CD4-positive, alpha-beta T cell treated with Interleukin-17A for 4 hours (primary cell): ENCODE data around the gene NSUN3.
"Not testable (repeated sequence)": the region's sequence is repeated elsewhere in the genome, so short reads cannot be mapped to it uniquely, and the experiment has no call there.

Source experiments
- DNase-seq: peaks from one replicate; pipeline ENCODE4 v3.0.0-alpha.2; 2020; ENCODE audit warnings: mixed read lengths

The NSUN3 gene

DNA sequence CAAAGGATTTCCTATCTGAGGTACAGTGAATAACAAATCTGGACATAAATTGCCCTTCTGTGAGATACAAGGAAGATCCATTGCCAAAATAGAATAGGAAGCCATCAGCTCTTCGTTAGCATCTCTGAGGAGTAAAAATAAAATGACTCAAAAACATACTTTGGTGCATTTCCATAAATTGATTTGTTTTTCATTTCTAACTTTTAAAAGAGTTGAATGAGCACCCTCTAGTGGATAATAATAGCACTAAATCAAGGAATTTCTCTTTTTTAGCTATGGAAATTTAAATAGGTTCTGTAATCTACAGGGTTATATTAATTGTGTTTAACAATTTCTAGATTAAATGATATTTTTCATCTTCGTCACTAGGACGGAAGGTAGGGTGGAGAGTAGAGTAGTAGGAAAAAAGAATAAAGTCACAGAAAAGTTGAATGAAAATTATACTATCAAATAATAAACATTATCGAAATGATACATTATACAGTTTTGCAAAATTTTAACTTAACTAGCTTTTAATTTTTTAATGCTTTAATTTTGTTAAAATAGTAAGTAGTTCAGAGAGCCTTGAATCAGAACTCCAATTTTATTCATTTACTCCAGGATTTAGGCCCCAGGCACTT, 6.4 kb downstream of the NSUN3 start:
- DNase-seq: no peak

DNA sequence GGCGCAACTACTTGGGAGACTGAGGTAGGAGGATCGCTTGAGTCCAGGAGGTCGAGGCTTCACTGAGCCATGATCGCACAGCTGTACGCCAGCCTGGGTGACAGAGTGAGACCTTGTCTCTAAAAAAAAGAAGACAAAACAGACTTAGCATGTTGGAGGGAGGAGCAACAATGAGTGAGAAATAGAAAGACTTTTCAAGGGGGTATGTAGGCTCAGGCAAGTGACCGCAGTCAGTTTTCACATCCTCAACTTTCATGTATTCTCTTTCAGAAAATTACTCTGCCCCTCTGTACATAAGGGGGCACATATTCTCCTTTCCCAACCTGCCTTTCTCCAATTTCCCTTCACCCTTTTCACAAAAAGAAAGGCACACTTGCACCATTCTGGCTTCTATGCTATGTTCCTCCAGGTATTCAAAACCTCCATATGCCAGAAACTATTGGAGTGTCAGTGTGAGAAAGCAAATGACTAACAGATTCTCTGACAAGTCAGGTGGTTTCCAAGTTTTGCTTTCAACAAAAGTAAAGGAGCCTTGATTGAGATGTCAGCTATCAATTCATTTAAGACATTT, 7.6 kb downstream of the NSUN3 start:
- DNase-seq: no peak

DNA sequence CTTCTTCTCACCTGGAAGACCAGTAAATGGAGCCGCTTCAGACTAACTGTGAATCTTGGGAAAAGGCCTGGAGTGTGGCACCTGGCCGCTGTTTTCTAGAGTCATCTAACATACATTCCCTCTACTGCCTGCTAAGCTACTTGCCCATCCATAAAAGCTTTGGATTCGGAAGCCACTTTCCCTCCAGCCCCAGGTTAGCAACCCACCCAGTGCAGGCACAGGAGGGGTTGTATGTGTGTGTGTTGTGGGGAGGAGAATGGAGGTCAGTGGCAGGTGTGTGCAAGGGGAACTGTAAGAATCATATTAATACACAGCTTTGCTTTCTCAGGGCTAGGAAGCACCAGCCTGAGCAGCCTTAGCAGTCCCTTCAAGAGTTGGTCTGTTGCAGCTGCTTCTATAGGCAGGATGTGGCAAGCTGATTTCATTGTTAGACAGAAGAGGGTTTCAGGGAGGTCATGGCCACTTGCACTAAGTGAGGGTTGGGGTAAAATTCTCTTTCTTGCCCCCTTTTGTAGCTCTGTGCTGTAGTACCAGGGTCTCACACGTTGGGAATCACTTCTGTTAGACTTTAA, 8.9 kb downstream of the NSUN3 start:
- no peak for DNase-seq

DNA sequence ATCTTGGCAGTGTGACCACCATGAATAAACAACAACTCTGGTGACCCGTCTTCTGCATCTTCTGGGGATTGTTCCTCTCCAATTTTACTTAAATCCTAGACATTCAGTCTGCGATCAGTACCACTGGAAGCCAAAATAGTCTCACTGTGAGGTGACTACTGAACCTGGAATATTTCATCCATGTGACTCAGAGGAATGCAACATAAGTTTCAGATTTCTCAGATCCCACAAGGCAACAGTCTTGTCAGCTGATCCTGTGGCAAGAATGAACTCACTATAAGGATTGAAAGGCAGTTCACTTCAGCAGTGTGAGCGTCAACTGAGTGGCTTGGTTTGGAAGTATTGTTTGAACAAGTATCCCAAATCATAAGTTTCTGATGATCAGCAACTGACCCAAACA, 13.2 kb downstream of the NSUN3 start:
- DNase-seq: no peak

DNA sequence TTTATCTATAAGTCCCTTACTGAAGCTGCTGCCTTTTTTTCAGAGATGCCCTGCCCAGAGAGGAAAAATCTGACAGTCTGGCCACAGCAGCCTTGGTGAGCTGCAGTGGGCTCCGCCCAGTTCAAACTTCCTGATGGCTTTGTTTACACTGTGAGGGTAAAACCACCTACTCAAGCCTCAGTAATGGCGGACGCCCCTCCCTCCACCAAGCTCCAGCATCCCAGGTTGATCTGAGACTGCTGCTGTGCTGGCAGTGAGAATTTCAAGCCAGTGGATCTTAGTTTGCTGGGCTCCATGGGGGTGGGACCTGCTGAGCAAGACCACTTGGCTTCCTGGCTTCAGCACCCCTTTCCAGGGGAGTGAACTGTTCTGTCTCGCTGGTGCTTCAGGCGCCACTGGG, 17.7 kb downstream of the NSUN3 start:
- peak; percentile 34 for DNase-seq

DNA sequence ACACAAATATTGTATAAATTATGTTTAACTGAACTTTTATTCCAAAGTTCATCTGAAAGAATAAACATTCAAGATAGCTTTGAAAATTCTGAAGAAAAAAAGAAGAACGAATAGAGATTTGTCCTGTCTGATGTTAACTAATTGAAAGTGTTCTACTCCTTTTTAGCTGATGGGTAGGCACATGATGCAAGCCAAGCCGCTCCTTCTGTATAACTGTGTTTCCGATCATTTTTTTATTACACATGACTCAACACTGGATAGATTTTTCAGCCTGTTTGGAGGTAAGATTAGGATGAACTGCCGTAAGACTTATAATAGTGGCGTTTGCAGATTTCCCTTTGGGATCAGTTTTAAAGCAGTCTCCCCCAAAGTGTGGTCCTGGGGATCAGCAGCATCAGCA, 19.0 kb downstream of the NSUN3 start:
- no peak for DNase-seq

DNA sequence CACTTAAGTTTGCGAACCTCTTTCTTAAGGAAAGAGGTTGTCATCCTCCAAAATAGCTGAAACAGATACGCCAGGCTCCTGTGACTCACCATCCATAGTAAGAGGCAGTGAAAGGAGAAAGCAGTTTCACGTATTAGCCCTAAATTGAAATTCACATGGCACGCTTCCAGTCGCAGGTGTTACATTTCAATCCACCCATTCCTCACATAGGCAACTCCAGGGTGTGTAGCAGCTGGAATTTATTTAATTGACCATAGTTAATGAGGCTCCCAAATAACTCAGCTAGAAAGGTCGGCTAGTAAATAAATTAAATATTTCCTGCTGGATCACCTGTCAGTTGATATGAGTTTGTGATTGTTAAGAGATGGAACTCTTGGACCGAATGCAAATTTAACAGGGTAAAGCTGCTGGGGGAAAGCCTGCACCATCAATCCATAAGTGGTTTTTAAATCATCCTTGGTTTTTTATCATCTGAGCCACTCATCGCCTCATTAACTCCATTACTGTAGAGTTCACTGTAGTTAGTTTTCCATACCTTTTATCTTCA, 19.6 kb downstream of the NSUN3 start:
- DNase-seq: no peak

DNA sequence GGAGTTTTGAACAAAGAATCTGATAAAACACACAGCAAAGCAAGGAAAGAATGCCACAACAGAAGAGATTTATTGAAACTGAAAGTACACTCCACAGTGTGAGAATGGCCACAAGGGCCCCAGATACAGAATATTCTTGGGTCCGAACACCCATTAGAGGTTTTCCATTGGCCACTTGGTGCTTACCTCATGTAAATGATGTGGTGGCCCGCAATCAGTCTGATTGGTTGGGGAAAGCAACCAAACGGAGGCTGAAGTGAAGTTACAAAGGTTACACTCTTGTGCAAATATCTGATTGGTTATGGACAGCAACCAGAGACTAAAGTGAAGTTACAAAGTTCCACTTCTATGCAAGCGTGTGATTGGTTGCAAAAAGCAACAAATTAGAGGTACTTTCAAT, 20.4 kb downstream of the NSUN3 start:
- DNase-seq: no peak

DNA sequence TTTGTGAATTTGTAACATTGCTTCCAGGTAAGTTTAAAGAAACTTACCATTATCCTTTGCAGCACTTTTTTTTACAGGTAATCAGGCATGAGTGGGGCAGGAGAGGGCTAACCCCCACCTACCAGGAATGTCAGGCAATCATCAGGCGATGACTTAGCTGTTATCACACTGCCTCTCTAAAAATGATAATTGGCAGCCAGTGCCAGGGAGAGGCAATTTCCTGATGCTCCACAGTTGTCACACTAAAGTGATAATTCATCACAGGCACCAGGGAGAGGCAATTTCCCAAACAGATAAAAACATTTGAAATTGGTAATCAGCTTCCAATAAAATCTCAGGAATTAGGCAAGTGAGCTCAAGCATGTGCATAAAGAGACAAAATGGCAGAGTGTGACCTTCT, 26.3 kb downstream of the NSUN3 start:
- no peak for DNase-seq

DNA sequence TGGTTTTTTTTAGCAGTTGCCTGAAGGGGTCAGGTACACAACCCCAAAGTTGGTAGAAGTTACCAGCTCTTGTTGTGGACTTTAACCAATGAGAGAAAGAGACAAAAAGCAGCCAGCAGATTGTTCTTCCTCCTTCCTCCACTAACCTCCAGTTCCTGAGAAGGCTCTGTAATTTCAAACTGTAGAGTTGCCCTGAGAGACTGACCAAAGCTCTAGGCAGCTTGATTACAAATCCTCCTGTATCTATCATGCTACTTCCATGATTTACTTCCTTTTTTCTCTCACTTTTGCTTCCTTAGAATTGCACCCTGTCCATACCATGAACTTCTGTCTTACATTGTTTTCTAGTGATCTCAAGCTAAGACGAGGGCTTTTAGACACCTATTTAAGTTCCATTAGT, 29.2 kb downstream of the NSUN3 start:
- DNase-seq: no peak

DNA sequence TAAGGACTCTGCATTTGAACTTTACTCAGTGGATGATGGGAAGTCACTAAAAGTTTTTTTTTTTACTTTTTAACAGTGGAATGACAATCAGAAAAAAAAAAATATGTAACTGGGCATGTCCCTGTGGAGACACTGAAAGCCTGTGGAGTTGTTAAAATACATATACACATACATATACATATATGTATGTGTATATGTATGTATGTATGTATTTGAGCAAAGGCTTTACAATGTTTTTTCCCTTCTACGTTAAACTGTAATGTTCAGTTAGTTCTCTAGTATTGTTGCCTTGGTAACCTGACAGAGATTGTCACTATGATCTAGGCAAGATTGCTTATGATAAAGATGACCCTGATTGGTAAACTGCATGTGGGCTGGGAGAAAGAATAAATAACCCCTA, 30.3 kb downstream of the NSUN3 start:
- no peak for DNase-seq

DNA sequence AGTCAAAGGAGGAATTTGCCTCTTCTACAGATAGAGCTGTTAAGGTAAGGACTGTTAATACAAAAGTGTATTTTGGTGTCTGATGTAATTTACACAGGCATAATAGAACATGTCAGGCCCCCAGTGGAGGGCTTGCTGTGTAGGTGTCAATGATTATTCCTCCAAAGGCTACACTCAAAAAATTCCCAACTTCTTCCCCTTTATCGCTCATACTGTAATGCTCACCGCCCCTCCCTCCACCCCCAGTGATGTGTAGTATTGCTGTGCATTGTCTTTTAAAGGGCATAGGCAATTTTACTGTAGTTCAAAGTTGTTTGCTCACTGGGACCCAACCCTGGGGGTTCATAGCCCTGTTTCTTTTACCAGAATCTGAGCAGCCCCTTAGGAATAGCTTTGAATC, 32.2 kb downstream of the NSUN3 start:
- DNase-seq: no peak

DNA sequence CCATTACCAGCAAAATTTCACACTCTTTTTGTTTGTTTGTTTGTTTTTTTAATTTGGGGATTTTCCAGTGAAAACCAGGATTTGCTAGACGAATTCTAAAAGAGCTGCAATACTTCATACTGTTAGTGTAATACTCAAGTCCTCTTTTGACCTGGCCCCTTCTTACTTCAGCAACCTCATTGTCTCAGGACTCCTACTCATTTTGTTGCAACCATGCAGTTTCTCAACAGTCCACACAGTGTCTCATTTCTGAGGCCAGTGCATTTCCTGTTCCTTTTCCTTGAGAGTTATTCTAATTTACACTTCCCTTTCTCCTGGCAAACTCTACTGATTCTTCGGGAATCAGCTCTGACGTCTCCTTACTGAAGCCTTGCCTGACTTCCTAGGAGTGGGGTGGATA, 35.6 kb downstream of the NSUN3 start:
- no peak for DNase-seq

DNA sequence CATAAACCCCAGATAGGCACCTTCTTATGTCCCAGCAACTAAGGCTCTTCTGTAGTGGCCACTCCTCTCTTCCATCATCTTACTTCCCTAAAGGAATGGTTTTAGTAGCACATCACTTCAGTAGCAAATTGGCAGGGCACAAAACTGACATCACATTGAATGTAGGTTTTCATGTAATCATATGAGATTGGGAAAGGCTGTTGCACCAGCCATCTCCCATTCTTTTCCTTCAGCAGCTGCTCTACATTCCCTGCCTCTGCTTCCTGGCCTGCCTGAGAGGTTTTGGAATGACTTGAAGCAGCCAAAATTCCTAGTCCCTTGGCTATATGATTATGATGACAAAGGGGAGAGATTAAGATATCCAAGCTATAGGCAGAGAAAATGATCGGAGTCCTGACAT, 36.5 kb downstream of the NSUN3 start:
- no peak for DNase-seq

DNA sequence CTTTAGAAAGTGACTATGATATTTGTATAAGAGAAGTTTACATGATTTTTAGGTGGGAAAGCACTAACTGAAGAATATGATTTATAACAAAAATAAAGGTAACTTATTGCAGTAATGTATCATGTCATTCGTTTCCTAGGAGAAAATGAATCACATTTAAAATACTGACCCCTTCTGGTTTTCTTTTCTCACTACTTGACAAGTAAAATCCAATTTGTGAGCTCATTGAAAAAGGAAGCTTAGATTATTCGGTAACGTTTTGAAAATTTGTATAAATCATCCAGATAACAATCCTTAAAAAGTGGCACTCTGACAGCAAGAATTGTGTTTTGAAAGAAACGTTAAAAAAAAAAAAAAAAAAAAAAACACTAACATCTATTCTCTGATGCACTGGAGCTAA, 39.0 kb downstream of the NSUN3 start:
- no peak for DNase-seq

DNA sequence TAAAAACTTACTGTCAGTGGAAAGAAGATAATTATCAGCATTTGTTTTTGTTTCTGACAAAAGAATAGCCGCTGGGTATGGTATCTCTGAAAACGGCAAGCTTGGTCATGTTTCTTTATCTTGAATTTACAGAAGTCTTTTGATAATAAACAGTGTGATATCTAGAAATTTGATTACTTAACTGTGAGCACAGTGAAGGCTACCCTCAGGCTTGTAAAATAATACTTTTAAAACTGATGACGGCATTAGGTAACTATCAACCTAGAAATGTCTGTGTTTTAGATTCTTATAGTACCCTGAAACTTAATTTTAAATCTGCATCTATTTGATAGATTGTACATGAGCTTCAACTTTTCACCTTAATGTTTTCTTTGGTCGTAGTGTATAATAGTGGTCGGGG, 43.4 kb downstream of the NSUN3 start:
- DNase-seq: no peak

DNA sequence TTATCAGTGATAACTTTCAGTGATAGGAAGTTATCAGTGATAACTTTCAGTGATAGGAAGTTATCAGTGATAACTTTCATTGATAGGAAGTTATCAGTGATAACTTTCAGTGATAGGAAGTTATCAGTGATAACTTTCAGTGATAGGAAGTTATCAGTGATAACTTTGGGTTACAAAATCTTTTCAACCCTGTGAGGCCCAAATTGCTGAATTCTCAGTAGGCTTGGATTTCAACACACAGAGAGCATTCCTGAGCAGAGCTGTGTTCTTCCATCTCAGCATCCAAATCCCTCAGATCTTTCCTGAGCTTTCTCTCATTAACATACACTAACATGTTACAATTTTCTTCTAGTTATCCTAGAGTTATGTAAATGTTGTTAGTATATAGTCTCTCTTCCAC, 47.4 kb downstream of the NSUN3 start:
- DNase-seq: not testable (repeated sequence)

DNA sequence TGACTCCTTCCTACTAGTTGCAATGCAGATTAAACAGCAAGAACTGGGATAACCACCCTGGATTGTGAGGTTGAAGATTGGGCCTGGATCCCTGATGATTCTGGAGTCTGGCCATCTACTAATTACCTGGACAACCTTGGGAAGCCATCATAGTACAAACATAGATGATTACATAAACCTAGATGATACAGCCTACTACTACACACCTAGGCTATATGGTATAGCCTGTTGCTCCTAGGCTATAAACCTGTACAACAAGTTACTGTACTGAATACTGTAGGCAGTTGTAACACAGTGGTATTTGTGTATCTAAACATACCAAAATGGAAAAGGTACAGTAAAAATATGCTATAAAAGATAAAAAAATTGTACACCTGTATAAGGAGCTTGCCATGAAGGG, 48.0 kb downstream of the NSUN3 start:
- no peak for DNase-seq

DNA sequence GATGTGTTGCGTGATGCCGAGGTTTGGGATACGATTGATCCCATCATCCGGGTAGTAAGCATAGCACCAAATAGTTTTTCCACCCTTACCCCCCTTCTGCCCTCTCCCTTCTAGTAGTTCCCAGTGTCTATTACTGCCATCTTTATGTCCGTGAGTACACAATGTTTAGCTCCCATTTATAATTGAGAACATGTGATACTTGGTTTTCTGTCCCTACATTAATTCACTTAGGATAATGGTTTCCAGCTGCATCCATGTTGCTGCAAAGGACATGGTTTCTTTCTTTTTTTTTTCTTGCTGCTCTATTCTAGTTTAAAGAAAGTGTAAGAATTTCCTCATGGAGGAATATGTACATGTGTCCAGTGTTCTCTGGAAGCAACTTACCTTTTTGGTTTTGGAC, 51.8 kb downstream of the NSUN3 start:
- no peak for DNase-seq

DNA sequence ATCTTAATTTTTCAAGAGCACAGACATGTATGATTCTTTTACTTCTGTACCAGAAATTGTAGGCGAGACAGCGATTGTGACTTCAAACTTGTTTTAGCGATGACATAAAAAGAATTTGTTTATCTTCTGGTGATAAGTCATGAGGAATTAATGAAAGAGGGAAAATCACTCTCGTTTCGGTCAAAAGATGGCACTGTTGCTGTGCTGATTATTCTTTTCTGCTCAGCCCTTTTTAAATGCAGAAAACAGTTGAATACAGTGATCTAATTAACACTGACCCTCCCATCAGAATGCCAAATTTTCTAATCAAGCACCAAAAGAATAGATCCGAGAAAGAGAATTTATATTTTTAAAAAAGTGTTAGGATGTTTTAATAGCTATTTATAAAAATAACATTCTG, 52.6 kb downstream of the NSUN3 start:
- no peak for DNase-seq

DNA sequence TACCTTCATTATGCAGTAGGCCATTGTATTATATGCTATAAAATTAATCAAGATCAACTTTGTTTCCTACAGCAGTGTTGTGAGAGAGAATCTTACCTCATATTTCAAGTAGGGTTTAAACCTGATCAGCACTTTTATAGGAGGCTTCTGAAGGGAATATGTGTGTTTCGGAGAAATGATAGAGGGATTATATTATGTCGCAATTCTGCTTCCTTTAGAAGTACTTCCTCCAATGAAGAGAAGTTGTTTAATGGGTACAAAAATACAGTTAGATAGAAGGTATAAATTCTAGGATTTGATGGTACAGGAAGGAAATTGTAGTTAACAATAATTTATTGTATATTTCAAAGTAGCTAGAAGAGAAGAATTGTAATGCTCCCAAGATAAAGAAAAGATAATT, 54.9 kb downstream of the NSUN3 start:
- no peak for DNase-seq

DNA sequence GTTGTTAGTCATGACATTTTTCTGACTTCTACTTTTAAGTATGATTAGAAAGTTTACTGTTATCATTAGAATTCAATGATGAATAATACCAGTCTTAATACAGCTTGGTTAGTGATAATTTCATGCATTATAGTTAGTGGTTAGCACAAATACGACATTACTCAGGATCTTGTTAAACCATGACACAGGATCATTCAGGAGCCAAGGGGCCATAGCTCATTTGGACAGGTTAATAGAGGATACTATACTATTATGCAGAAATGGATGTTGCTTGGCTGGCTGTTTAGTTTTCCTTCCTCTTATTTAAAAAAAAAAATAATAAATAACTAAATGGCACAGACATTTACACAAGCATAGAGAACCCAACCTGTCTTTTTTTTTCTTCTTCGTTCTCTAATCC, 55.5 kb downstream of the NSUN3 start:
- no peak for DNase-seq

DNA sequence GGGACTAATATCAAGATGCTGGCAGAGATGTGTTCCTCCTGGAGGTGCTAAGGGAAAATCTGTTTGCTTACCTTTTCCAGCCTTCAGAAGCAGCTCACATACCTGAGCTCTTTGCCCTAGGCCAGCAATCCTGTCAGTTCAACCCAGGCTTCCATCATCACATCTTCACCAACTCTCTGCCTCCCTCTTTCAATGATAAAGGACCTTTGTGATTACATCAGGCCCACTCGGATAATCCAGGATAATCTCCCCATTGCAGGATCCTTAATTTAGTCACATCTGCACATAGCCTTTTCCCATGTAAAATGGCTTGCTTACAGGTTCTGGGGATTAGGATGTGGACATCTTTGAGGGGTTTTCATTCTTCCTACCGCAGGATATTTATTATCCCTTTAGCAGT, 58.3 kb downstream of the NSUN3 start:
- DNase-seq: no peak

DNA sequence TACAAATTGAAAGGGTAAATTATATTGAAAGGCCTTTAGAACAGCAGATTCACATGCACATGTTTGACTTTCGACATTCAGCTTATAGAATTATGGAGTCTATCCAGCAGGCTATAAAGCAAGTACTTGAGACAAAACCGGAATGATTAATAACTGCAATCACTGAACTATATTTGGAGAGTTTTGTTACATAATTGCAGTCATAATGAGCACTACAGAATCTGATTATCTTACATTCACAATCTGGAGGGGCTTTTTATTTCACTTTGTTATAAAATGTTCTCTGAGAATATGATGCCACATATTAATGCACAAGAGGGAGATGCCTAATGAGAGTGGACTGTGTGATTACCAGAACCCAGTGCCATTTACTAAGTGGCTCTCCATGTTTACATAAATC, 64.3 kb downstream of the NSUN3 start:
- no peak for DNase-seq

DNA sequence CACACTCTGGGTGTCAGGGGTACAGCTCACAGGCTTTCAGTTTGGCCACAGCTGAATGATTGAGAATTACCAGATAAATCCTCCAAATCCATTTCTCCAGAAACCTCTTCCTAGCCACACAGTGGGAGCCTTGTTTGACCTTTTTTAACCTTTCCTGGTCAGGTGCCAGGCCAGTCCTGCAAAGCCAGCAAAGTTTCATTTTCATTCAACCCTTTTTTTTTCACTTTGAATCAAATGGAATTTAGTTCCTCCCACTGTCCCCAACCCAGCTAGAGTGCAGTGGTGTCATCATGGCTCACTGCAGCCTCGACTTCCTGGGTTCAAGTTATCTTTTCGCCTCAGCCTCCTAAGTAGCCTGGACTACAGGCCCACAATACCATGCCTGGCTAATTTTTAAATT, 67.8 kb downstream of the NSUN3 start:
- DNase-seq: no peak
